ENCODE results near the gene PSMA5. TPM values are rescaled to one million over a fixed set of nuclear protein-coding genes. Genes with fewer than 3 reads are reported as not detected.
A peak's percentile ranks its signal among the peaks of the same experiment; 100 is the strongest.

PSMA5 gene
- polyA plus RNA-seq, 3 donors: 36.6 to 119 (median 118) TPM

DNA sequence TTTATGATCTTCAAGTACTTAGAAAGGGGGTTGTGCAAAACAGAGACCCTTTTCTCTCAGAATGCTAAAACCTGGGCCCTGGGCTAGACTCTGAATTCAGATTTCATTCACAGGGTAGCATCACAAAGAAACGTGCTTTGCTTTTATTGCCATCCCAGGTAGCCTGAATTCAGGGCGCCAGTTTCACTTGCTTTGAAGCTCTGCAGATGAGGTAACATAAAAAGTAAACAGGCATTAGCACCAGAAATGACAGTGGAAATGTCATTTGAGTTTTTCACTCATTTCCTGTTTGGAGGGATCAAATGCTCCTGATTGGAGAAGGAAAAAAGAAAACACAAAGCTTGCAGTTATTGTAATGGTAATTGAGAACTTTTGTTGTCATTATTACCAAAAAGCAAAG lies 42.7 kb upstream of the PSMA5 start:
- H3K27me3 Mint-ChIP-seq (ENCODE audit: low read depth in 3 of 3): peaks cover 82 to 94% (median 86%) of the 10 kb centered on the region in 3 donors
- no peak overlapping the region for H2AFZ ChIP-seq (ENCODE audit: insufficient read depth, low read depth, low read length, poor library complexity, severe bottlenecking)
- H3K4me1 Mint-ChIP-seq: peaks cover 10% of the 10 kb centered on the region
- peaks cover 0 to 23% (median 7%) of the 10 kb centered on the region in 7 donors for H3K9me3 Mint-ChIP-seq
- no peak for DNase-seq
- no peak overlapping the region for H3K9ac ChIP-seq (ENCODE audit: insufficient read depth, low read length, poor library complexity, severe bottlenecking)
- no peak overlapping the region for H3K4me2 ChIP-seq (replicated peaks; ENCODE audit: extremely low read depth, low read length, poor library complexity, severe bottlenecking)
- peaks cover 0 to 4% of the 10 kb centered on the region in 2 donors for H3K36me3 Mint-ChIP-seq
- H3K4me1 ChIP-seq (ENCODE audit: control insufficient read depth in 1 of 2, insufficient read depth in 2 of 2, low read length in 2 of 2): peaks cover 9 to 12% of the 10 kb centered on the region in 2 donors
- no peaks in the 10 kb centered on the region for H3K36me3 ChIP-seq (replicated peaks in 1 of 2; ENCODE audit: control insufficient read depth in 1 of 2, insufficient read depth in 2 of 2, low read length in 2 of 2)
- H3K4me3 ChIP-seq (replicated peaks in 1 of 3; ENCODE audit: low read depth in 2 of 3, low read length in 3 of 3): no peak overlapping the region
- no peak overlapping the region for H3K27ac ChIP-seq (ENCODE audit: low read depth in 1 of 2, low read length in 2 of 2)
- H4K20me1 ChIP-seq (ENCODE audit: insufficient read depth, low read length): no peaks in the 10 kb centered on the region
- H3K79me2 ChIP-seq (ENCODE audit: insufficient read depth, low read length): no peaks in the 10 kb centered on the region
- H3K27ac Mint-ChIP-seq: no peak overlapping the region
- peak overlapping the region in 1 of 2 donors; percentile 75 for H3K4me3 Mint-ChIP-seq
- no peak for TF ChIP-seq CTCF (IDR thresholded peaks at IDR 0.05)
- peaks cover 0 to 14% of the 10 kb centered on the region in 2 donors for H3K9me3 ChIP-seq (replicated peaks in 1 of 2; ENCODE audit: control insufficient read depth in 1 of 2, insufficient read depth in 1 of 2, low read length in 2 of 2)
- 0% methylated on average over 2 of the region's 2 CpGs for WGBS (ENCODE audit: insufficient coverage)
- intact Hi-C loops (cut with micrococcal nuclease): no loop called here
- H3K27me3 ChIP-seq (ENCODE audit: control insufficient read depth in 2 of 2, insufficient read depth in 2 of 2, low read length in 2 of 2): peaks cover 67 to 86% of the 10 kb centered on the region in 2 donors

- peaks cover 0 to 4% of the 10 kb centered on the region in 2 donors for H3K36me3 Mint-ChIP-seq
- peaks cover 0 to 14% of the 10 kb centered on the region in 2 donors for H3K9me3 ChIP-seq (replicated peaks in 1 of 2; ENCODE audit: control insufficient read depth in 1 of 2, insufficient read depth in 1 of 2, low read length in 2 of 2)
- H3K27ac Mint-ChIP-seq: no peak overlapping the region
- TF ChIP-seq CTCF (IDR thresholded peaks at IDR 0.05): no peak
- no peak overlapping the region for H3K27ac ChIP-seq (ENCODE audit: low read depth in 1 of 2, low read length in 2 of 2)
- peak overlapping the region in 1 of 2 donors; percentile 75 for H3K4me3 Mint-ChIP-seq
- H3K27me3 ChIP-seq (ENCODE audit: control insufficient read depth in 2 of 2, insufficient read depth in 2 of 2, low read length in 2 of 2): peaks cover 70 to 92% of the 10 kb centered on the region in 2 donors
- intact Hi-C loops (cut with micrococcal nuclease): no loop called here
- no CpG with 5 or more reads among the region's 1 CpG for WGBS (ENCODE audit: insufficient coverage)
- H3K9me3 Mint-ChIP-seq: peaks cover 0 to 26% (median 7%) of the 10 kb centered on the region in 7 donors
- H3K36me3 ChIP-seq (replicated peaks in 1 of 2; ENCODE audit: control insufficient read depth in 1 of 2, insufficient read depth in 2 of 2, low read length in 2 of 2): no peaks in the 10 kb centered on the region
- peaks cover 10% of the 10 kb centered on the region for H3K4me1 Mint-ChIP-seq
- peaks cover 90 to 94% (median 91%) of the 10 kb centered on the region in 3 donors for H3K27me3 Mint-ChIP-seq (ENCODE audit: low read depth in 3 of 3)
- H3K9ac ChIP-seq (ENCODE audit: insufficient read depth, low read length, poor library complexity, severe bottlenecking): no peak overlapping the region
- H3K79me2 ChIP-seq (ENCODE audit: insufficient read depth, low read length): no peaks in the 10 kb centered on the region
- no peaks in the 10 kb centered on the region for H4K20me1 ChIP-seq (ENCODE audit: insufficient read depth, low read length)
- no peak overlapping the region for H3K4me2 ChIP-seq (replicated peaks; ENCODE audit: extremely low read depth, low read length, poor library complexity, severe bottlenecking)
- DNase-seq: no peak
- H3K4me3 ChIP-seq (replicated peaks in 1 of 3; ENCODE audit: low read depth in 2 of 3, low read length in 3 of 3): no peak overlapping the region
- H2AFZ ChIP-seq (ENCODE audit: insufficient read depth, low read depth, low read length, poor library complexity, severe bottlenecking): no peak overlapping the region
- H3K4me1 ChIP-seq (ENCODE audit: control insufficient read depth in 1 of 2, insufficient read depth in 2 of 2, low read length in 2 of 2): peaks cover 9 to 12% of the 10 kb centered on the region in 2 donors
Measured at GRCh38 chr1:109468061-109468460, 41.8 kb upstream of the PSMA5 start.
